A673 (cell line): ENCODE measurements around the gene VPS33A. TPM values are rescaled to one million over a fixed set of nuclear protein-coding genes. Genes with fewer than 3 reads are reported as not detected.

Source experiments
- BruUV-seq: library from RNA; stranded (reverse); fragments of 400-500 nt; replicated peaks from 2 replicates; lab custom pipeline; 2021; lab: Mats Ljungman, UMichigan
- CTCF ChIA-PET: fragments of 300-600 bp; sonication (Branson Sonifier 250); formaldehyde crosslinking; loops from one replicate; lab custom pipeline; 2022; ENCODE audit warnings: antibody characterized with exemption; lab: Charles Lee
- POLR2A ChIA-PET: fragments of 300-600 bp; sonication (Branson Sonifier 250); formaldehyde crosslinking; loops from one replicate; lab custom pipeline; 2022; ENCODE audit warnings: antibody characterized with exemption; ENCODE audit not compliant: low non-redundant PET; lab: Charles Lee
- DNase-seq: peaks from one replicate; pipeline ENCODE4 v3.0.0-alpha.2; 2015; ENCODE audit warnings: low spot score
- H3K27ac ChIP-seq: fragments of 200-600 bp; sonication (generic); 2 replicates; pipeline ENCODE4 v1.5.1; 2016; ENCODE audit warnings: mixed run types, low read depth, mild to moderate bottlenecking, mixed read lengths, antibody characterized with exemption, low read length; ENCODE audit not compliant: poor library complexity, severe bottlenecking
- H3K27me3 ChIP-seq: fragments of 200-600 bp; sonication (generic); replicated peaks from 2 replicates; pipeline ENCODE4 v1.6.1; 2017; ENCODE audit warnings: mixed run types, low read depth, mild to moderate bottlenecking, mixed read lengths, antibody characterized with exemption, low read length; ENCODE audit not compliant: insufficient read depth, poor library complexity
- H3K36me3 ChIP-seq: fragments of 200-600 bp; sonication (generic); 2 replicates; pipeline ENCODE4 v1.6.1; 2016; ENCODE audit warnings: mixed run types, mild to moderate bottlenecking, mixed read lengths, antibody characterized with exemption, low read length; ENCODE audit not compliant: insufficient read depth, poor library complexity, severe bottlenecking
- H3K4me1 ChIP-seq: fragments of 200-600 bp; sonication (generic); 2 replicates; pipeline ENCODE4 v1.6.1; 2017; ENCODE audit warnings: mixed run types, mild to moderate bottlenecking, mixed read lengths, antibody characterized with exemption, low read length; ENCODE audit not compliant: insufficient read depth, poor library complexity, severe bottlenecking
- H3K4me3 ChIP-seq: fragments of 200-600 bp; sonication (generic); 2 replicates; pipeline ENCODE4 v1.5.1; 2016; ENCODE audit warnings: low read depth, mixed run types, mild to moderate bottlenecking, mixed read lengths, low read length; ENCODE audit not compliant: poor library complexity, severe bottlenecking
- H3K9me3 ChIP-seq: fragments of 200-600 bp; sonication (generic); 2 replicates; pipeline ENCODE4 v1.6.1; 2016; ENCODE audit warnings: mixed run types, low read depth, mild to moderate bottlenecking, mixed read lengths, antibody characterized with exemption, low read length; ENCODE audit not compliant: poor library complexity, severe bottlenecking
- EZH2 ChIP-seq: fragments of 200-600 bp; sonication (generic); IDR thresholded peaks from 2 replicates; pipeline ENCODE4 v1.6.1; 2017; ENCODE audit warnings: borderline replicate concordance, low read depth, mild to moderate bottlenecking, mixed read lengths, antibody characterized with exemption, low read length; ENCODE audit not compliant: poor library complexity, severe bottlenecking
- intact Hi-C: fragments of 100-400 bp; cut with micrococcal nuclease; formaldehyde crosslinking; loops from one replicate; pipeline ENCODE4 v1.10.0; 2022; ENCODE audit not compliant: unreplicated experiment
- total RNA-seq: library from RNA; stranded (reverse); gene quantifications from 2 replicates; pipeline ENCODE4 v1.2.3, GENCODE V29; 2021
- TF ChIP-seq, protein P1 (sequence below): fragments of 300-800, 200-600 bp; sonication (generic); conservative IDR thresholded peaks from 2 replicates; pipeline ENCODE4 v1.5.1; 2017; ENCODE audit warnings: low read depth, mild to moderate bottlenecking, antibody characterized with exemption, low read length, moderate library complexity, mixed read lengths

The VPS33A gene
- total RNA-seq, 1 experiment from 2014 or later: 35.3 TPM

DNA sequence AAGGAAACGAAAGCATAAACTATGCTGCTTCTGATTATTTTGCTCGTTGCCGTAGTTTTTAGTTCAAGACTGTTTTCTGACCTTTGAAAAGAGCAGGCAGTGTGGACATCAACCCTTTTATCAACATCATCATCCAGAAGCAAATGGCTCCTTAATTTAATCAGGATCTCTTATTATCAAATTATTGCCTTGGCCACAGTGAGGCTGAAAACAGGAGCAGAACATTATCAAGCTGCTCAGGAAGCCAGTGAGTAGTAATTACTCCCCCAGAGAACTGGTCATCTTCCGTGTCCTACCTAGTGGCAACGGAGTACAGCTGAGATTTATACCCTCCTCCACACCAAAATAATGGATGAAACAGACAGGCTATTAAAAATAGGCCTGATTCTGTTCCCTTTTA is 38.2 kb downstream of the VPS33A start:
- H3K4me1 ChIP-seq: peaks cover 19% of the 10 kb centered on the region
- no peak overlapping the region for H3K4me3 ChIP-seq
- intact Hi-C loops: no loop called here
- no peaks in the 10 kb centered on the region for H3K27me3 ChIP-seq
- CTCF ChIA-PET: no interaction called here
- H3K36me3 ChIP-seq: peaks cover 7% of the 10 kb centered on the region
- no TSS peak for BruUV-seq
- H3K27ac ChIP-seq: no peak overlapping the region
- TF ChIP-seq, protein P1, sequence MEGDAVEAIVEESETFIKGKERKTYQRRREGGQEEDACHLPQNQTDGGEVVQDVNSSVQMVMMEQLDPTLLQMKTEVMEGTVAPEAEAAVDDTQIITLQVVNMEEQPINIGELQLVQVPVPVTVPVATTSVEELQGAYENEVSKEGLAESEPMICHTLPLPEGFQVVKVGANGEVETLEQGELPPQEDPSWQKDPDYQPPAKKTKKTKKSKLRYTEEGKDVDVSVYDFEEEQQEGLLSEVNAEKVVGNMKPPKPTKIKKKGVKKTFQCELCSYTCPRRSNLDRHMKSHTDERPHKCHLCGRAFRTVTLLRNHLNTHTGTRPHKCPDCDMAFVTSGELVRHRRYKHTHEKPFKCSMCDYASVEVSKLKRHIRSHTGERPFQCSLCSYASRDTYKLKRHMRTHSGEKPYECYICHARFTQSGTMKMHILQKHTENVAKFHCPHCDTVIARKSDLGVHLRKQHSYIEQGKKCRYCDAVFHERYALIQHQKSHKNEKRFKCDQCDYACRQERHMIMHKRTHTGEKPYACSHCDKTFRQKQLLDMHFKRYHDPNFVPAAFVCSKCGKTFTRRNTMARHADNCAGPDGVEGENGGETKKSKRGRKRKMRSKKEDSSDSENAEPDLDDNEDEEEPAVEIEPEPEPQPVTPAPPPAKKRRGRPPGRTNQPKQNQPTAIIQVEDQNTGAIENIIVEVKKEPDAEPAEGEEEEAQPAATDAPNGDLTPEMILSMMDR: no peak
- TF ChIP-seq EZH2: no peak
- DNase-seq: no peak
- no peaks in the 10 kb centered on the region for H3K9me3 ChIP-seq
- POLR2A ChIA-PET: no interaction called here

DNA sequence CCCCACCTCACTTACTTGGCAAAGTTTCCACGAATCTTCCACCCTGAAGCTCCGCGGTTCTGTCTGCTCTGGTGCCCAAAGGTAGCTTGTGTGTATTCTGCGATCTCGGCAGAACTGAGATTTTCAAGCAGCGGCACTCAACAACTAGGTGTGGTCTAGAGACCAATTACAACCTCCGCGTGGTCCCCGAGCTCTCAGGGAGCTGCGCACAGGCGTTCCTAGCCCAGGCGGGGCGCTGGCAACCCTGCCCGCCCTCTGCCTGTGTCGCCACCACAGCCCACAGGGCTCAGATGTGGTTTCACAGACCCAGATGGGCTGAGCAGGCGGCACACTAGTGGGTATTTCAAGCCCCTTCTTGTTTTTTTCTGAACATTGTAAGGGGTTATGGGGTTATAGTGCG is 39.0 kb downstream of the VPS33A start:
- ChIA-PET POLR2A (no interaction called here), CTCF (interaction anchor here (0.5 kb wide), 1 partner anchor 16 kb away, joined by 3 read pairs; no protein-coding TSS in a partner anchor)
- BruUV-seq: no TSS peak
- Histone ChIP-seq H3K9me3 (no peaks in the 10 kb centered on the region), H3K4me1 (peaks cover 19% of the 10 kb centered on the region), H3K27me3 (no peaks in the 10 kb centered on the region), H3K27ac (no peak overlapping the region), H3K4me3 (no peak overlapping the region), H3K36me3 (peaks cover 12% of the 10 kb centered on the region)
- no peak for DNase-seq
- intact Hi-C loops: no loop called here
- no peak for TF ChIP-seq EZH2
- TF ChIP-seq, protein P1: no peak

DNA sequence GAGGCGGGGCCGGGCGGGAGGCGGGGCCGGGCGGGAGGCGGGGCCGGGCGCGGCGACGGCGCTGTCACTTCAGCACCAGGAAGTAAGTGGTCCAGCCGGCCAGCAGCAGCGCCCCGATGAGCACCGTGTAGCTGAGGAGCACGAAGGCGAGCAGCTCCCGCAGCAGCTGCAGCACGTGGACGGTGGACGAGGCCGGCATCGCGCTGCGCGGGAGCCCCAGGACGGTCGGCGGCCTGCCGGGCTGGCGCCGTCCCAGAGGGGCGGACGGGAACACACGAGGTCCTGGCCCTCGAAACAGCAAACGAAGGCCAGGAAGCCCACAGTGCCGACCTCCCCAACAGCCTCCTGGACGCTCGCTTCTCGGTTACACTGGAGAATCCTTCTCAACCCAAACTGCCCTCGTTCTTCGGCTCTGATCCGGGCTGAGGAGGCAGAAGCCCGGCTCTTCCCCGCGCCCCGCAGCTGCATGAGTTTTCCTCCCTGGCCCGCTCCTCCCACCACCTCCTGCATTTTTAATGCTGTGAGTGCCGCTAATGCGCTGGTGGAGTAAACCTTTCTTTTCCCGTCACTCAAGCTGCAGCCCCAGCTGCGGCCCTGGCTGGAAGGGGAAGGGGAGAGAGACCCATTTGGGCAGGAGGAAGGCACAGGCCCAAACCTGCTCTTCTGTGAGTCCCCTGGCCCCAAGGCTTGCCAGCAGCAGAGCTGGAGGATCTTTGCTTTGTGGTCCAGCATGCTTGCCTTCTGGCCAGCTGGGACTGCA is 39.7 kb downstream of the VPS33A start:
- CTCF ChIA-PET: interaction anchor here (0.9 kb wide), 1 partner anchor 95 kb away, joined by 3 read pairs; no protein-coding TSS in a partner anchor
- H3K27ac ChIP-seq: no peak overlapping the region
- peaks cover 16% of the 10 kb centered on the region for H3K36me3 ChIP-seq
- H3K27me3 ChIP-seq: no peaks in the 10 kb centered on the region
- intact Hi-C loops: loop anchor here (1.0 kb wide), 1 partner anchor 40 kb away; the partner anchor contains the start of gene VPS33A
- H3K9me3 ChIP-seq: no peaks in the 10 kb centered on the region
- POLR2A ChIA-PET: interaction anchor here (0.7 kb wide), 1 partner anchor 19 kb away, joined by 7 read pairs; no protein-coding TSS in a partner anchor
- no peak for TF ChIP-seq EZH2
- TF ChIP-seq, protein P1: no peak
- BruUV-seq: no TSS peak
- peak; percentile 14 for DNase-seq
- H3K4me1 ChIP-seq: peaks cover 19% of the 10 kb centered on the region
- peak overlapping the region; percentile 93 for H3K4me3 ChIP-seq
